Naive thymus-derived CD4-positive, alpha-beta T cell (primary cell): ENCODE data around the gene DSG4. TPM values are rescaled to one million over a fixed set of nuclear protein-coding genes. Genes with fewer than 3 reads are reported as not detected.

Experiments
- ATAC-seq: fragments of 150-1000 bp; cut with Tn5 transposase; 2 replicates; pipeline ENCODE4 v1.10.0; 2021; ENCODE audit warnings: mild to moderate bottlenecking, moderate library complexity
- CTCF ChIA-PET: fragments of 350-600 bp; sonication (Branson Sonifier 250); formaldehyde crosslinking; loops from one replicate; lab custom pipeline; 2021; ENCODE audit warnings: antibody characterized with exemption; lab: Charles Lee
- POLR2A ChIA-PET: fragments of 350-600 bp; sonication (Branson Sonifier 250); formaldehyde crosslinking; loops from one replicate; lab custom pipeline; 2021; ENCODE audit warnings: antibody characterized with exemption, inconsistent platforms; lab: Charles Lee
- DNase-seq, 9 donors: peaks; one replicate each; pipeline versions ENCODE4 v3.0.0 to v3.0.0-alpha.2; 2020 to 2022; ENCODE audit warnings: mixed read lengths in 1 of 9
- H3K27ac ChIP-seq: one replicate; pipeline ENCODE4 v1.7.0; 2013; ENCODE audit warnings: mild to moderate bottlenecking, low read depth, low read length, moderate library complexity
- H3K27me3 ChIP-seq, 2 donors: one replicate each; pipeline ENCODE4 v1.7.0; 2013; ENCODE audit warnings: low read length in 2 of 2, mild to moderate bottlenecking in 2 of 2, moderate library complexity in 2 of 2; ENCODE audit not compliant: control insufficient read depth in 2 of 2, insufficient read depth in 2 of 2
- H3K36me3 ChIP-seq, 3 experiments: 1 replicate in 2 of 3; 2 replicates in 1 of 3; pipeline ENCODE4 v1.7.0; 2013; ENCODE audit warnings: low read length in 3 of 3, mild to moderate bottlenecking in 3 of 3, moderate library complexity in 1 of 3; ENCODE audit not compliant: insufficient read depth in 3 of 3, control insufficient read depth in 2 of 3
- H3K4me1 ChIP-seq, 2 donors: one replicate each; pipeline ENCODE4 v1.7.0; 2013; ENCODE audit warnings: low read length in 2 of 2, mild to moderate bottlenecking in 2 of 2, moderate library complexity in 1 of 2; ENCODE audit not compliant: control insufficient read depth in 2 of 2, insufficient read depth in 2 of 2
- H3K4me3 ChIP-seq: 2 replicates; pipeline ENCODE4 v1.7.0; 2013; ENCODE audit warnings: mild to moderate bottlenecking, low read length
- H3K9me3 ChIP-seq, 3 experiments: 1 replicate in 2 of 3; 2 replicates in 1 of 3; pipeline ENCODE4 v1.7.0; 2013; ENCODE audit warnings: low read length in 3 of 3; ENCODE audit not compliant: control insufficient read depth in 2 of 3
- H3K27ac Mint-ChIP-seq, 9 donors: one replicate each; pipeline ENCODE4 v1.8.0; 2020 to 2022; ENCODE audit warnings: mixed read lengths in 9 of 9, mild to moderate bottlenecking in 8 of 9, moderate library complexity in 5 of 9, inconsistent platforms in 2 of 9
- H3K27me3 Mint-ChIP-seq, 5 donors: one replicate each; pipeline ENCODE4 v1.8.0; 2021 to 2022; ENCODE audit warnings: mixed read lengths in 5 of 5, mild to moderate bottlenecking in 1 of 5
- H3K36me3 Mint-ChIP-seq, 5 donors: one replicate each; pipeline ENCODE4 v1.8.0; 2020 to 2022; ENCODE audit warnings: mixed read lengths in 5 of 5, mild to moderate bottlenecking in 3 of 5, inconsistent platforms in 1 of 5
- H3K4me1 Mint-ChIP-seq, 7 donors: one replicate each; pipeline ENCODE4 v1.8.0; 2020 to 2022; ENCODE audit warnings: mixed read lengths in 7 of 7, mild to moderate bottlenecking in 3 of 7, inconsistent platforms in 1 of 7
- H3K4me3 Mint-ChIP-seq, 10 donors: one replicate each; pipeline ENCODE4 v1.8.0; 2020 to 2022; ENCODE audit warnings: mild to moderate bottlenecking in 10 of 10, mixed read lengths in 10 of 10, moderate library complexity in 6 of 10, inconsistent platforms in 2 of 10
- H3K9me3 Mint-ChIP-seq, 11 donors: one replicate each; pipeline ENCODE4 v1.8.0; 2020 to 2022; ENCODE audit warnings: mixed read lengths in 11 of 11, mild to moderate bottlenecking in 4 of 11, inconsistent platforms in 1 of 11, moderate library complexity in 1 of 11
- intact Hi-C, 2 donors: fragments of 100-400 bp; cut with micrococcal nuclease; formaldehyde crosslinking; loops; one replicate each; pipeline ENCODE4 v1.15.1; 2023
- polyA plus RNA-seq, 2 donors: library from polyadenylated mRNA; unstranded; fragments of 300-500 nt; fragmentation: Illumina TruSeq; gene quantifications; one replicate each; pipeline ENCODE4 v1.2.3, GENCODE V29; 2021
- total RNA-seq, 6 experiments: library from RNA in 5 of 6; stranded (reverse) in 5 of 6; gene quantifications; 1 replicate in 5 of 6; 2 replicates in 1 of 6; pipeline ENCODE4 v1.2.3 and lab custom pipeline; 2021 to 2026

The DSG4 gene
- total and polyA plus RNA-seq, 7 experiments from 2014 or later, result not detected

DNA sequence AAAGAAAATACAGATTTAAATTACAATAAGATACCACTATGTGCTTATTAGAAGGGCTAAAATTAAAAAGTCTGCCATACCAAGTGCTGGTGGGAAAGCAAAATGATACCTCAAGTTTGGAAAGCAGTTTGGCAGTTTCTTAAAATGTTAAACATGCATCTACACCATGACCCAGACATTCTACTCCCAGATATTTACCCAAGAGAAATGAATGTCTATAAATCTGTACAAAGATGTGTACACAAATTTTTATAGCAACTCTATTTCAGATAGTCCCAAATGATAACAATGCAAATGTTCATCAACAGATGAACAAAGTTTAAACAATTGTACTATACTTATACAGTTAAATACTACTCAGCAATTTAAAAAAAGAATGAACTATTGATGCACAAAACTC is 7.1 kb upstream of the DSG4 start:
- Mint-ChIP-seq H3K4me1 (no peaks in the 10 kb centered on the region), H3K27ac (no peak overlapping the region), H3K9me3 (peaks cover 0 to 3% (median 0%) of the 10 kb centered on the region in 11 donors), H3K4me3 (no peak overlapping the region), H3K36me3 (no peaks in the 10 kb centered on the region), H3K27me3 (no peaks in the 10 kb centered on the region)
- ATAC-seq, result no peak
- ChIA-PET CTCF (no interaction called here), POLR2A (no interaction called here)
- intact Hi-C loops, result no loop called here
- Histone ChIP-seq H3K27ac (no peak overlapping the region), H3K36me3 (no peaks in the 10 kb centered on the region), H3K27me3 (no peaks in the 10 kb centered on the region), H3K4me1 (no peaks in the 10 kb centered on the region), H3K9me3 (no peaks in the 10 kb centered on the region), H3K4me3 (no peak overlapping the region)
- no peak for DNase-seq

DNA sequence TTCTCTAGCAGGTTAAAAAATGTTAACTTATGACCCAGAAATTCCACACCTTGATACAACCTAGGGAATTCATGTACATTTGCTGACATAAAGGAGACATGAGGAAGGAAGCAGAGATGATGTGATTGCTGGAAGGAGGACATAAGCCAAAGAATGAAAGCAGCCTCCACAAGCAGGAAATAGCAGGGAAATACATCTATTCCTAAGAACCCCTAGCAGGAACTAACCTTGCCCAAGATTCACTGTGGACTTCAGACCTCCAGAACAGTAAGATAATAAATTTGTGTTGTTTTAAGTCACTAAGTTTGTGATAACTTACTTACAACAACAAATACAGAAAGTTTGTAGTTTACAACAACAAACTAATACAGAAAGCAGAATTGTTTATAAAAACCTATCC is 4.6 kb upstream of the DSG4 start:
- Histone ChIP-seq H3K4me3 (no peak overlapping the region), H3K27me3 (no peaks in the 10 kb centered on the region), H3K4me1 (no peaks in the 10 kb centered on the region), H3K27ac (no peak overlapping the region), H3K36me3 (no peaks in the 10 kb centered on the region), H3K9me3 (no peaks in the 10 kb centered on the region)
- no peak overlapping the region for H3K27ac Mint-ChIP-seq
- ChIA-PET CTCF (no interaction called here), POLR2A (no interaction called here)
- H3K36me3 Mint-ChIP-seq, result no peaks in the 10 kb centered on the region
- H3K4me1 Mint-ChIP-seq, result no peaks in the 10 kb centered on the region
- no peaks in the 10 kb centered on the region for H3K27me3 Mint-ChIP-seq
- H3K9me3 Mint-ChIP-seq, result peaks cover 0 to 4% (median 0%) of the 10 kb centered on the region in 11 donors
- H3K4me3 Mint-ChIP-seq, result no peak overlapping the region
- intact Hi-C loops, result no loop called here
- ATAC-seq (no peak), DNase-seq (no peak)

DNA sequence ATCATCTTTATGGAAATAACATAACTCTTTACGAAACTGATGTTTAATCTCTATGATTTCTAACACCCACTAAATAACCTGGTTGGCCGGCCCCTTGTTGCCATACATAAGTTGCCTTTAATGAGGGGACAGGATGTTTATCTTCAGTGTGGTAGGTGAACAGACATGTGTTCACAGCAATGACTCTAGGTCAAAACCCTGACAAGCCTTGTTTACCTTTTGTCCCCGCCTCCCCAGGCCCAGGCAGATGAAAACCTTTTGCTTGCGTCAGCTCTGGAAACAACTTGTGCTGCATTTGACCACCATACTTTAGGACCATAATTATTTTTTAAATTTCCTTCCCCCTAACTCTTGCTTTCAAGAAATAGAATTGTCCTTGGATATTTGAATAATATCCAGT is 2.9 kb upstream of the DSG4 start:
- intact Hi-C loops, result no loop called here
- H3K9me3 Mint-ChIP-seq, result peaks cover 0 to 4% (median 0%) of the 10 kb centered on the region in 11 donors
- no peak overlapping the region for H3K27ac Mint-ChIP-seq

DNA sequence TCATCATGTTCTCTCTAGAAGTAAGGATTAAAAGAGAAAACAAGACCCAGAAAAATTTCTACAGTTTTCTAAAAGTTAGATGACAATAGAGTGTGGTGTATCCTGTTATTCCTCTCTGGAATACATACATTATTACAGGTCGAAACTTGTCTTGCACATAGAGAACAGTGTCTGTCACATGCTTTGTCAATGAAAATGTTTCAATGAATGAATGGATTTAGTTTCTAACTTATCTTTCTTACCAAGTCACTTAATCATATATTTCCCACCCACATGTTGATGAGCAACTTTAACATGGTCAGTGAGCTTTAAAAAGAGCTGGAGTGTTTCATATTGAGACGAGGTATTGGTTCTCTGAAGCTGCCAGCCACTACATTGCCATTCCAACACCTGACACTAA is 4.3 kb downstream of the DSG4 start:
- Mint-ChIP-seq H3K27me3 (peaks cover 0 to 4% (median 0%) of the 10 kb centered on the region in 5 donors), H3K4me1 (no peaks in the 10 kb centered on the region), H3K9me3 (peaks cover 0 to 9% (median 0%) of the 10 kb centered on the region in 11 donors), H3K27ac (no peak overlapping the region), H3K36me3 (no peaks in the 10 kb centered on the region), H3K4me3 (no peak overlapping the region)
- ChIA-PET CTCF (no interaction called here), POLR2A (no interaction called here)
- no peak for ATAC-seq
- Histone ChIP-seq H3K27ac (no peak overlapping the region), H3K4me1 (no peaks in the 10 kb centered on the region), H3K4me3 (no peak overlapping the region), H3K36me3 (no peaks in the 10 kb centered on the region), H3K9me3 (no peaks in the 10 kb centered on the region), H3K27me3 (peaks cover 0 to 2% of the 10 kb centered on the region in 2 donors)
- intact Hi-C loops, result no loop called here
- no peak for DNase-seq

More for the DNA sequence above, 2.9 kb upstream of the DSG4 start:
- H3K4me1 ChIP-seq, result no peaks in the 10 kb centered on the region
- Mint-ChIP-seq H3K27me3 (no peaks in the 10 kb centered on the region), H3K36me3 (no peaks in the 10 kb centered on the region), H3K4me1 (no peaks in the 10 kb centered on the region), H3K4me3 (no peak overlapping the region)
- no peaks in the 10 kb centered on the region for H3K27me3 ChIP-seq
- no peaks in the 10 kb centered on the region for H3K9me3 ChIP-seq
- ATAC-seq (no peak), DNase-seq (no peak)
- POLR2A ChIA-PET, result no interaction called here
- no peak overlapping the region for H3K27ac ChIP-seq
- H3K36me3 ChIP-seq, result no peaks in the 10 kb centered on the region
- H3K4me3 ChIP-seq, result no peak overlapping the region
- CTCF ChIA-PET, result no interaction called here

DNA sequence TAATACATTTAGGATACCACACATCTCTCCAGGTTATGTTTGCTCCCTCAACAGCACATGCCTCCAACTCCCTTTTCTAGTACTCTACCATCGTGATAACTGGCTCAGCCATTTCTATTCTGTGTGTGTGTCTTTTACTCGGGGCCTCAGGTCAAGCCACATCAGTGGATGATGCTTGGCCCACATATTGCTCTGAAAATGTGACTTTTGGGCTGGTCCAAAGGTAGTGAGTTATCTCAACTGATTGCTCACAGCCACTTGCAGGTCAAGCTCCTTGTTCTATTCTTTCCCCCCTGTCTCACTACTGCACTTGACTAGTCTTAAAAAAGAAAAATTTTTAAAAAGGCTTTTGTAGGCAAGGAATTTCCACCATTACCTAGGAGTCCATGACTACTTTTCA is 5.5 kb downstream of the DSG4 start:
- POLR2A ChIA-PET, result no interaction called here
- DNase-seq, result no peak
- no peak for ATAC-seq
- Mint-ChIP-seq H3K4me3 (no peak overlapping the region), H3K9me3 (peaks cover 0 to 5% (median 0%) of the 10 kb centered on the region in 11 donors), H3K27me3 (peaks cover 0 to 4% (median 0%) of the 10 kb centered on the region in 5 donors), H3K4me1 (no peaks in the 10 kb centered on the region), H3K36me3 (no peaks in the 10 kb centered on the region), H3K27ac (no peak overlapping the region)
- Histone ChIP-seq H3K4me3 (no peak overlapping the region), H3K4me1 (no peaks in the 10 kb centered on the region), H3K27ac (no peak overlapping the region), H3K27me3 (peaks cover 0 to 2% of the 10 kb centered on the region in 2 donors), H3K9me3 (no peaks in the 10 kb centered on the region), H3K36me3 (no peaks in the 10 kb centered on the region)
- CTCF ChIA-PET, result no interaction called here
- intact Hi-C loops, result no loop called here

DNA sequence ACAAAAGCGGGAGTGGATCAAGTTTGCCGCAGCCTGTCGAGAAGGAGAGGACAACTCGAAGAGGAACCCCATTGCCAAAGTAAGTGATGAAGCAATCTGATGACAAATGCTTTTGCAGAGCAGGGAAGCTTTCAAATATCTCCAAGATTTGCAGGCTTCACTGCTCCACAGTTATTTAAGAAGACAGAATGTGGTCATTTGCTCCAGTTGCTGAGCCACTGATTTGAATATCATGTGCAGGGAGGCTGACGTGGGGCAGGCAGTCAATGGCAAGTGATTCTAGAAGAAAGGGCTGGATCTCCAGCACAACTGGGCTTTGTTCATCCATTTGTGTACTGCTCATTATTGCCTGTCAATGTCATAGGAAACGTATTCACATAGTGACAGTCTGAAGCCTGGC is 10.2 kb downstream of the DSG4 start:
- H3K36me3 ChIP-seq, result no peaks in the 10 kb centered on the region
- Mint-ChIP-seq H3K9me3 (peaks cover 0 to 5% (median 1%) of the 10 kb centered on the region in 11 donors), H3K27me3 (peaks cover 0 to 4% (median 0%) of the 10 kb centered on the region in 5 donors), H3K36me3 (peaks cover 0 to 4% (median 0%) of the 10 kb centered on the region in 5 donors), H3K4me1 (no peaks in the 10 kb centered on the region), H3K27ac (no peak overlapping the region), H3K4me3 (no peak overlapping the region)
- H3K4me3 ChIP-seq, result no peak overlapping the region
- no peaks in the 10 kb centered on the region for H3K9me3 ChIP-seq
- no peak overlapping the region for H3K27ac ChIP-seq
- ATAC-seq, result no peak
- ChIA-PET POLR2A (no interaction called here), CTCF (no interaction called here)
- no peaks in the 10 kb centered on the region for H3K4me1 ChIP-seq
- H3K27me3 ChIP-seq, result peaks cover 0 to 2% of the 10 kb centered on the region in 2 donors
- intact Hi-C loops, result no loop called here
- DNase-seq, result no peak

DNA sequence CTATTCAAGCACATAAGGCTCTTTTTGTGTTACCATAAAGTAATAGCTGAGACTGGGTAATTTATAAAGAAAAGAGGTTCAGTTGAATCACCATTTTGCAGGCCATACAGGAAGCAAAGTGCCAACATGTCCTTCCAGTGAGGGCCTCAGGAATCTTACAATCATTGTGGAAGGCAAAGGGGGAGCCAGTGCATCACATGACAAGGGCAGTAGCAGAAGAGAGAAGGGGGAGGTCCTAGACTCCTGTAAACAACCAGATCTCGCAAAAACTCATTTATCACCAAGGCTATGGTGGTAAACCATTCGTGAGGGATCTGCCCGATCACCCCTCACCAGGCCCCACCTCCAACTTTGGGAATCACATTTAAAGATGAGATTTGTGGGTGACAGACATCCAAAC is 16.7 kb downstream of the DSG4 start:
- ChIA-PET CTCF (no interaction called here), POLR2A (no interaction called here)
- Histone ChIP-seq H3K27ac (no peak overlapping the region), H3K9me3 (no peaks in the 10 kb centered on the region), H3K27me3 (no peaks in the 10 kb centered on the region), H3K4me1 (no peaks in the 10 kb centered on the region), H3K36me3 (no peaks in the 10 kb centered on the region), H3K4me3 (no peak overlapping the region)
- H3K4me1 Mint-ChIP-seq, result no peaks in the 10 kb centered on the region
- no peak overlapping the region for H3K4me3 Mint-ChIP-seq
- intact Hi-C loops, result no loop called here
- DNase-seq (no peak), ATAC-seq (no peak)
- no peak overlapping the region for H3K27ac Mint-ChIP-seq
- H3K27me3 Mint-ChIP-seq, result peaks cover 0 to 4% (median 0%) of the 10 kb centered on the region in 5 donors
- peaks cover 0 to 5% (median 0%) of the 10 kb centered on the region in 11 donors for H3K9me3 Mint-ChIP-seq
- peaks cover 0 to 4% (median 0%) of the 10 kb centered on the region in 5 donors for H3K36me3 Mint-ChIP-seq
